GM18519 (cell line): ENCODE data around the gene SIGLEC11.
"Not testable (repeated sequence)": the region's sequence is repeated elsewhere in the genome, so short reads cannot be mapped to it uniquely, and the experiment has no call there.

Experiments
- ATAC-seq: cut with Tn5 transposase; IDR thresholded peaks from one replicate; pipeline ENCODE4 v1.9.1; 2021; ENCODE audit warnings: mild to moderate bottlenecking, moderate library complexity; ENCODE audit not compliant: unreplicated experiment, low FRiP score

The SIGLEC11 gene

GRCh38 chr19:49952479-49952836 lies 8.5 kb downstream of the SIGLEC11 start:
- ATAC-seq, result no peak

- ATAC-seq, result no peak
Measured at GRCh38 chr19:49951806-49952478, 9.0 kb downstream of the SIGLEC11 start.

GRCh38 chr19:49950956-49951526 lies 9.9 kb downstream of the SIGLEC11 start:
- ATAC-seq, result no peak

GRCh38 chr19:49950590-49950948 lies 10.4 kb downstream of the SIGLEC11 start:
- ATAC-seq, result no peak

- no peak for ATAC-seq
Measured at GRCh38 chr19:49949742-49950589, 11.0 kb downstream of the SIGLEC11 start.

- ATAC-seq, result no peak
Measured at GRCh38 chr19:49946415-49946814, 14.6 kb downstream of the SIGLEC11 start.

GRCh38 chr19:49944567-49944966 lies 16.4 kb downstream of the SIGLEC11 start:
- ATAC-seq, result not testable (repeated sequence)

GRCh38 chr19:49940482-49940791 lies 20.5 kb downstream of the SIGLEC11 start:
- no peak for ATAC-seq

- ATAC-seq, result no peak
Measured at GRCh38 chr19:49939721-49940481, 21.1 kb downstream of the SIGLEC11 start.

- ATAC-seq, result no peak
Measured at GRCh38 chr19:49938662-49939061, 22.3 kb downstream of the SIGLEC11 start.

- ATAC-seq, result no peak
Measured at GRCh38 chr19:49937750-49938381, 23.1 kb downstream of the SIGLEC11 start.

- ATAC-seq, result no peak
Measured at GRCh38 chr19:49936549-49936948, 24.4 kb downstream of the SIGLEC11 start.

GRCh38 chr19:49933643-49934042 lies 27.3 kb downstream of the SIGLEC11 start:
- ATAC-seq, result no peak

- no peak for ATAC-seq
Measured at GRCh38 chr19:49932731-49933131, 28.2 kb downstream of the SIGLEC11 start.

- ATAC-seq, result no peak
Measured at GRCh38 chr19:49932041-49932451, 28.9 kb downstream of the SIGLEC11 start.

GRCh38 chr19:49931293-49932040 lies 29.5 kb downstream of the SIGLEC11 start:
- ATAC-seq, result no peak

- ATAC-seq, result no peak
Measured at GRCh38 chr19:49930483-49931011, 30.4 kb downstream of the SIGLEC11 start.

- peak; percentile 67 for ATAC-seq
Measured at GRCh38 chr19:49929611-49930482, 31.1 kb downstream of the SIGLEC11 start.

GRCh38 chr19:49929121-49929610 lies 31.8 kb downstream of the SIGLEC11 start, which contains the start of the genes ATF5 and NUP62:
Gene ATF5 (plus strand): TSS chr19:49929205. CDS start chr19:49930851, 1,646 bp downstream.
Gene NUP62 (minus strand): TSS chr19:49929504. CDS start chr19:49909807, 19,697 bp downstream.
- ATAC-seq, result peak; percentile 29
